ENCODE results near the gene FYN.

- no peak for TF ChIP-seq CTCF (IDR thresholded peaks at IDR 0.05; ENCODE audit: low read depth, low read length, missing input control)
- no peak for TF ChIP-seq TAF1 (conservative IDR thresholded peaks at IDR 0.05)
Observed at GRCh38 chr6:111747396-111747795, 125.9 kb downstream of the FYN start.
